ENCODE results near the gene ZNF630.

DNA sequence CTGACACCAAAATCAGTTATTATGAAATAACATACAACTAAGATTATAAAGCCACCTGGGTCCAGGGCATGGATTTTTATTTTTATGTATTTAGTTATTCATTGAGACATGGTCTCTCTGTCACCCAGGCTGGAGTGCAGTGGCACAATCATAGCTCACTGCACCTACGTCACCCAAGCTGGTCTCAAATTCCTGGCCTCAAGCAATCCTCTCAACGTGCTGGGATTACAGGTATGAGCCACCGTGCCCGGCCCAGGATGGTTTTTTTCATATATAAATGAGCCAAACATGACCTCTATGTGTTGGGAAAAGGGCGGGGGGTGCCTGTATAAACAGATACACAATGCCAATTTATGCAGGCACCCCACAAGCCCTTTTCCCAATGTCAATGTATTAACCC lies 24.6 kb downstream of the ZNF630 start:
- TF ChIP-seq, protein P1, sequence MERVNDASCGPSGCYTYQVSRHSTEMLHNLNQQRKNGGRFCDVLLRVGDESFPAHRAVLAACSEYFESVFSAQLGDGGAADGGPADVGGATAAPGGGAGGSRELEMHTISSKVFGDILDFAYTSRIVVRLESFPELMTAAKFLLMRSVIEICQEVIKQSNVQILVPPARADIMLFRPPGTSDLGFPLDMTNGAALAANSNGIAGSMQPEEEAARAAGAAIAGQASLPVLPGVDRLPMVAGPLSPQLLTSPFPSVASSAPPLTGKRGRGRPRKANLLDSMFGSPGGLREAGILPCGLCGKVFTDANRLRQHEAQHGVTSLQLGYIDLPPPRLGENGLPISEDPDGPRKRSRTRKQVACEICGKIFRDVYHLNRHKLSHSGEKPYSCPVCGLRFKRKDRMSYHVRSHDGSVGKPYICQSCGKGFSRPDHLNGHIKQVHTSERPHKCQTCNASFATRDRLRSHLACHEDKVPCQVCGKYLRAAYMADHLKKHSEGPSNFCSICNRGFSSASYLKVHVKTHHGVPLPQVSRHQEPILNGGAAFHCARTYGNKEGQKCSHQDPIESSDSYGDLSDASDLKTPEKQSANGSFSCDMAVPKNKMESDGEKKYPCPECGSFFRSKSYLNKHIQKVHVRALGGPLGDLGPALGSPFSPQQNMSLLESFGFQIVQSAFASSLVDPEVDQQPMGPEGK (CRISPR knock-in tag; IDR thresholded peaks at IDR 0.05; ENCODE audit: borderline replicate concordance), result no peak
- TF ChIP-seq ISL1 (CRISPR knock-in tag; IDR thresholded peaks at IDR 0.05), result no peak
- no peak for TF ChIP-seq RARB (CRISPR knock-in tag; IDR thresholded peaks at IDR 0.05)
- no peak for TF ChIP-seq ARNTL (CRISPR knock-in tag; IDR thresholded peaks at IDR 0.05; ENCODE audit: borderline replicate concordance, low read depth)
- TF ChIP-seq ZFP3 (CRISPR knock-in tag; IDR thresholded peaks at IDR 0.05), result no peak
- no peak for TF ChIP-seq ZFP30 (CRISPR knock-in tag; IDR thresholded peaks at IDR 0.05)
- no peak for TF ChIP-seq PPARA (CRISPR knock-in tag; IDR thresholded peaks at IDR 0.05; ENCODE audit: borderline replicate concordance)
- TF ChIP-seq ESRRG (CRISPR knock-in tag; IDR thresholded peaks at IDR 0.05), result no peak
- TF ChIP-seq, protein P2, sequence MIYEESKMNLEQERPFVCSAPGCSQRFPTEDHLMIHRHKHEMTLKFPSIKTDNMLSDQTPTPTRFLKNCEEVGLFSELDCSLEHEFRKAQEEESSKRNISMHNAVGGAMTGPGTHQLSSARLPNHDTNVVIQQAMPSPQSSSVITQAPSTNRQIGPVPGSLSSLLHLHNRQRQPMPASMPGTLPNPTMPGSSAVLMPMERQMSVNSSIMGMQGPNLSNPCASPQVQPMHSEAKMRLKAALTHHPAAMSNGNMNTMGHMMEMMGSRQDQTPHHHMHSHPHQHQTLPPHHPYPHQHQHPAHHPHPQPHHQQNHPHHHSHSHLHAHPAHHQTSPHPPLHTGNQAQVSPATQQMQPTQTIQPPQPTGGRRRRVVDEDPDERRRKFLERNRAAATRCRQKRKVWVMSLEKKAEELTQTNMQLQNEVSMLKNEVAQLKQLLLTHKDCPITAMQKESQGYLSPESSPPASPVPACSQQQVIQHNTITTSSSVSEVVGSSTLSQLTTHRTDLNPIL (CRISPR knock-in tag; IDR thresholded peaks at IDR 0.05; ENCODE audit: low read depth), result no peak
- TF ChIP-seq TCF4 (CRISPR knock-in tag; IDR thresholded peaks at IDR 0.05; ENCODE audit: borderline replicate concordance), result no peak
- TF ChIP-seq SNAI2 (CRISPR knock-in tag; IDR thresholded peaks at IDR 0.05), result no peak
- no peak for TF ChIP-seq ZNF565 (CRISPR knock-in tag; conservative IDR thresholded peaks at IDR 0.05; ENCODE audit: low read depth)
- no peak for TF ChIP-seq OSR1 (CRISPR knock-in tag; IDR thresholded peaks at IDR 0.05)

Data from SK-N-SH treated with all-trans-retinoic acid at 6 μM for 48 hours (cell line).